GM12878 (cell line): ENCODE results near the gene RCVRN. TPM values are rescaled to one million over a fixed set of nuclear protein-coding genes. Genes with fewer than 3 reads are reported as not detected.

Source experiments
- polyA plus RNA-seq, 11 experiments: library from polyadenylated mRNA; depleted of rRNA in 4 of 11; unstranded in 6 of 11; stranded (reverse) in 5 of 11; fragments of >200 nt; fragmentation: Nextera tagmentation in 4 of 11; fragmentation: Illumina TruSeq in 1 of 11; extraction: Ambion mirVana in 4 of 11; extraction: Trizol in 1 of 11; gene quantifications; 1 replicate in 1 of 11; 2 replicates in 10 of 11; pipeline versions ENCODE4 v1.2.1 to v1.2.3, GENCODE V29; 2011 to 2016; ENCODE audit warnings: inconsistent platforms in 2 of 11, missing spikeins in 2 of 11, low read depth in 1 of 11
- total RNA-seq, 4 experiments: library from RNA; depleted of rRNA in 3 of 4; stranded (reverse); fragments of >200 nt in 3 of 4; fragmentation: Illumina TruSeq in 1 of 4; extraction: Trizol in 1 of 4; gene quantifications; 2 replicates each; pipeline versions ENCODE4 v1.2.1 to v1.2.3, GENCODE V29; 2013 to 2021

The RCVRN gene
- total and polyA plus RNA-seq, 10 of the 15 experiments (the other 5 are each of a cell fraction or from before 2014, with no cell fraction given), result 0.07 to 0.23 (median 0.14) TPM; not detected in 6

Other genes with a start within 250 kb of the RCVRN start
- gene DHRS7C, start 113.7 kb downstream of the RCVRN start, total RNA-seq (2014; rRNA removed), result not detected in 2 replicates
- gene DHRS7C, start 113.7 kb downstream of the RCVRN start, total RNA-seq (2014; rRNA removed; fragmentation: Illumina TruSeq; extraction: Trizol), result not detected in 2 replicates
- not detected in 2 replicates for gene DHRS7C, start 113.7 kb downstream of the RCVRN start, total RNA-seq (2021)
- gene DHRS7C, start 113.7 kb downstream of the RCVRN start, polyA plus RNA-seq (2011; rRNA removed), result not detected in 2 replicates
- not detected in 2 replicates for gene DHRS7C, start 113.7 kb downstream of the RCVRN start, polyA plus RNA-seq (2014; fragmentation: Illumina TruSeq; extraction: Trizol)
- not detected for gene DHRS7C, start 113.7 kb downstream of the RCVRN start, polyA plus RNA-seq (2014; fragmentation: Nextera tagmentation; extraction: Ambion mirVana)
- gene DHRS7C, start 113.7 kb downstream of the RCVRN start, polyA plus RNA-seq (2014; rRNA removed), result not detected in 2 replicates
- not detected for gene DHRS7C, start 113.7 kb downstream of the RCVRN start, polyA plus RNA-seq (2016; fragmentation: Nextera tagmentation; extraction: Ambion mirVana)
- not detected in 2 replicates for gene GSG1L2, start 83.2 kb downstream of the RCVRN start, total RNA-seq (2014; rRNA removed)
- not detected in 2 replicates for gene GSG1L2, start 83.2 kb downstream of the RCVRN start, total RNA-seq (2014; rRNA removed; fragmentation: Illumina TruSeq; extraction: Trizol)
- not detected in 2 replicates for gene GSG1L2, start 83.2 kb downstream of the RCVRN start, total RNA-seq (2021)
- gene GSG1L2, start 83.2 kb downstream of the RCVRN start, polyA plus RNA-seq (2011; rRNA removed), result not detected in 2 replicates
- not detected in 2 replicates for gene GSG1L2, start 83.2 kb downstream of the RCVRN start, polyA plus RNA-seq (2014; fragmentation: Illumina TruSeq; extraction: Trizol)
- not detected for gene GSG1L2, start 83.2 kb downstream of the RCVRN start, polyA plus RNA-seq (2014; fragmentation: Nextera tagmentation; extraction: Ambion mirVana)
- gene GSG1L2, start 83.2 kb downstream of the RCVRN start, polyA plus RNA-seq (2014; rRNA removed), result not detected in 2 replicates
- not detected for gene GSG1L2, start 83.2 kb downstream of the RCVRN start, polyA plus RNA-seq (2016; fragmentation: Nextera tagmentation; extraction: Ambion mirVana)
- gene GLP2R, start 79.3 kb downstream of the RCVRN start, total RNA-seq (2014; rRNA removed), result not detected in 2 replicates
- gene GLP2R, start 79.3 kb downstream of the RCVRN start, total RNA-seq (2014; rRNA removed; fragmentation: Illumina TruSeq; extraction: Trizol), result not detected in 2 replicates
- gene GLP2R, start 79.3 kb downstream of the RCVRN start, total RNA-seq (2021), result not detected in 2 replicates
- 0.04 TPM in 1 of 2 replicates, not detected in the other for gene GLP2R, start 79.3 kb downstream of the RCVRN start, polyA plus RNA-seq (2011; rRNA removed)
- not detected in 2 replicates for gene GLP2R, start 79.3 kb downstream of the RCVRN start, polyA plus RNA-seq (2014; fragmentation: Illumina TruSeq; extraction: Trizol)
- gene GLP2R, start 79.3 kb downstream of the RCVRN start, polyA plus RNA-seq (2014; fragmentation: Nextera tagmentation; extraction: Ambion mirVana), result not detected
- gene GLP2R, start 79.3 kb downstream of the RCVRN start, polyA plus RNA-seq (2014; rRNA removed), result not detected in 2 replicates
- gene GLP2R, start 79.3 kb downstream of the RCVRN start, polyA plus RNA-seq (2016; fragmentation: Nextera tagmentation; extraction: Ambion mirVana), result not detected